ENCODE measurements around the gene TMOD4.

TMOD4 gene

GRCh38 chr1:151176514-151177045 lies 799 bp upstream of the TMOD4 start:
- DNase-seq (ENCODE audit: low read depth in 1 of 2, low spot score in 1 of 2) = no peak

GRCh38 chr1:151175041-151175741 lies 590 bp downstream of the TMOD4 start:
- DNase-seq (ENCODE audit: low read depth in 1 of 2, low spot score in 1 of 2) = no peak

- no peak for DNase-seq (ENCODE audit: low read depth in 1 of 2, low spot score in 1 of 2)
Measured at GRCh38 chr1:151171190-151171589, 4.6 kb downstream of the TMOD4 start.

GRCh38 chr1:151167116-151167515 lies 8.7 kb downstream of the TMOD4 start:
- DNase-seq (ENCODE audit: low read depth in 1 of 2, low spot score in 1 of 2) = no peak

- DNase-seq (ENCODE audit: low read depth in 1 of 2, low spot score in 1 of 2) = no peak
Measured at GRCh38 chr1:151166505-151166956, 9.2 kb downstream of the TMOD4 start.

- peak; percentile 85 to 89 for DNase-seq (ENCODE audit: low read depth in 1 of 2, low spot score in 1 of 2)
Measured at GRCh38 chr1:151165738-151166504, 9.9 kb downstream of the TMOD4 start, which contains the start of the genes LYSMD1 and SCNM1. TSS of gene LYSMD1 (minus strand) at chr1:151165902. CDS start at chr1:151165258, 644 bp downstream. TSS of gene SCNM1 (plus strand) at chr1:151166144. CDS start at chr1:151166153, 9 bp downstream.

- DNase-seq (ENCODE audit: low read depth in 1 of 2, low spot score in 1 of 2) = no peak
Measured at GRCh38 chr1:151165281-151165737, 10.5 kb downstream of the TMOD4 start.

- DNase-seq (ENCODE audit: low read depth in 1 of 2, low spot score in 1 of 2) = no peak
Measured at GRCh38 chr1:151164732-151165280, 11.0 kb downstream of the TMOD4 start.

GRCh38 chr1:151159373-151159772 lies 16.4 kb downstream of the TMOD4 start:
- no peak for DNase-seq (ENCODE audit: low read depth in 1 of 2, low spot score in 1 of 2)

GRCh38 chr1:151158751-151159251 lies 17.0 kb downstream of the TMOD4 start:
- DNase-seq (ENCODE audit: low read depth in 1 of 2, low spot score in 1 of 2) = no peak

GRCh38 chr1:151158326-151158725 lies 17.5 kb downstream of the TMOD4 start:
- DNase-seq (ENCODE audit: low read depth in 1 of 2, low spot score in 1 of 2) = peak in 1 of 2 donors; percentile 33

GRCh38 chr1:151157067-151157531 lies 18.7 kb downstream of the TMOD4 start:
- DNase-seq (ENCODE audit: low read depth in 1 of 2, low spot score in 1 of 2) = no peak

- peak; percentile 48 to 59 for DNase-seq (ENCODE audit: low read depth in 1 of 2, low spot score in 1 of 2)
Measured at GRCh38 chr1:151156515-151156819, 19.3 kb downstream of the TMOD4 start, which contains the start of gene TNFAIP8L2. TSS of gene TNFAIP8L2 (plus strand) at chr1:151156649. CDS start at chr1:151158698, 2,049 bp downstream.

- DNase-seq (ENCODE audit: low read depth in 1 of 2, low spot score in 1 of 2) = no peak
Measured at GRCh38 chr1:151147665-151148064, 28.1 kb downstream of the TMOD4 start.

- DNase-seq (ENCODE audit: low read depth in 1 of 2, low spot score in 1 of 2) = no peak
Measured at GRCh38 chr1:151147132-151147503, 28.7 kb downstream of the TMOD4 start.

GRCh38 chr1:151146412-151147131 lies 29.2 kb downstream of the TMOD4 start, which contains the start of gene SEMA6C:
TSS of gene SEMA6C (minus strand) at chr1:151146631. CDS start at chr1:151142621, 4,010 bp downstream.
- peak; percentile 74 to 78 for DNase-seq (ENCODE audit: low read depth in 1 of 2, low spot score in 1 of 2)

GRCh38 chr1:151146072-151146411 lies 29.7 kb downstream of the TMOD4 start:
- DNase-seq (ENCODE audit: low read depth in 1 of 2, low spot score in 1 of 2) = no peak

GRCh38 chr1:151145304-151146071 lies 30.3 kb downstream of the TMOD4 start:
- DNase-seq (ENCODE audit: low read depth in 1 of 2, low spot score in 1 of 2) = no peak

GRCh38 chr1:151144474-151145303 lies 31.1 kb downstream of the TMOD4 start:
- no peak for DNase-seq (ENCODE audit: low read depth in 1 of 2, low spot score in 1 of 2)
